Mucosa of rectum (tissue), 2 donors: ENCODE data around the gene ARMC5.

ENCODE experiments used
- H3K27ac ChIP-seq, 2 donors: one replicate each; pipeline ENCODE4 v1.7.0; 2013; ENCODE audit warnings: inconsistent platforms in 2 of 2, low read depth in 2 of 2, low read length in 2 of 2
- H3K27me3 ChIP-seq, 2 donors: one replicate each; pipeline ENCODE4 v1.7.0; 2013; ENCODE audit warnings: low read length in 2 of 2; ENCODE audit not compliant: control insufficient read depth in 2 of 2, insufficient read depth in 2 of 2
- H3K36me3 ChIP-seq, 2 donors: one replicate each; pipeline ENCODE4 v1.7.0; 2013; ENCODE audit warnings: low read length in 2 of 2; ENCODE audit not compliant: control insufficient read depth in 2 of 2, insufficient read depth in 2 of 2
- H3K4me1 ChIP-seq, 2 donors: one replicate each; pipeline ENCODE4 v1.7.0; 2013; ENCODE audit warnings: low read length in 2 of 2, mild to moderate bottlenecking in 1 of 2; ENCODE audit not compliant: control insufficient read depth in 2 of 2, insufficient read depth in 2 of 2
- H3K4me3 ChIP-seq, 2 donors: one replicate each; pipeline ENCODE4 v1.7.0; 2013; ENCODE audit warnings: low read length in 2 of 2
- H3K9ac ChIP-seq, 2 donors: one replicate each; pipeline ENCODE4 v1.7.0; 2013; ENCODE audit warnings: low read length in 2 of 2, low read depth in 1 of 2, mild to moderate bottlenecking in 1 of 2
- H3K9me3 ChIP-seq, 2 donors: one replicate each; pipeline ENCODE4 v1.7.0; 2013; ENCODE audit warnings: low read length in 2 of 2; ENCODE audit not compliant: control insufficient read depth in 2 of 2
- donor health status: healthy.
- donor health status: Normal muscosa, but diverticular disease.

ARMC5 gene

GRCh38 chr16:31471241-31471874 is 12.1 kb downstream of the ARMC5 start:
- H3K27me3 ChIP-seq: no peaks in the 10 kb centered on the region
- peaks cover 13 to 19% of the 10 kb centered on the region in 2 donors for H3K4me1 ChIP-seq
- H3K9me3 ChIP-seq: no peaks in the 10 kb centered on the region
- H3K27ac ChIP-seq: peak overlapping the region; percentile 84 to 85
- peak overlapping the region; percentile 48 to 65 for H3K9ac ChIP-seq
- peaks cover 0 to 3% of the 10 kb centered on the region in 2 donors for H3K36me3 ChIP-seq
- H3K4me3 ChIP-seq: peak overlapping the region; percentile 50 to 67

GRCh38 chr16:31471875-31472708 is 12.8 kb downstream of the ARMC5 start, which contains the start of gene TGFB1I1:
Gene TGFB1I1 (plus strand): TSS chr16:31472152. CDS start chr16:31472189, 37 bp downstream.
- H3K4me3 ChIP-seq: peak within 1 kb of the TSS; percentile 65 to 72
- H3K4me1 ChIP-seq: peaks cover 16 to 19% of the 10 kb centered on the region in 2 donors
- peaks cover 0 to 1% of the 10 kb centered on the region in 2 donors for H3K36me3 ChIP-seq
- H3K27ac ChIP-seq: peak within 1 kb of the TSS; percentile 84 to 85
- peak within 1 kb of the TSS; percentile 72 to 73 for H3K9ac ChIP-seq
- no peaks in the 10 kb centered on the region for H3K9me3 ChIP-seq
- no peaks in the 10 kb centered on the region for H3K27me3 ChIP-seq

- H3K9ac ChIP-seq: peak overlapping the region; percentile 72 to 73
- no peaks in the 10 kb centered on the region for H3K27me3 ChIP-seq
- H3K27ac ChIP-seq: peak overlapping the region; percentile 84 to 85
- H3K9me3 ChIP-seq: no peaks in the 10 kb centered on the region
- H3K4me3 ChIP-seq: peak overlapping the region; percentile 65 to 72
- H3K4me1 ChIP-seq: peaks cover 21 to 24% of the 10 kb centered on the region in 2 donors
- H3K36me3 ChIP-seq: no peaks in the 10 kb centered on the region
Observed at GRCh38 chr16:31472709-31473203, 13.5 kb downstream of the ARMC5 start.

- H3K9ac ChIP-seq: no peak overlapping the region
- H3K27ac ChIP-seq: no peak overlapping the region
- no peaks in the 10 kb centered on the region for H3K36me3 ChIP-seq
- peak overlapping the region in 1 of 2 donors; percentile 20 for H3K4me3 ChIP-seq
- H3K4me1 ChIP-seq: peaks cover 23 to 28% of the 10 kb centered on the region in 2 donors
- H3K9me3 ChIP-seq: no peaks in the 10 kb centered on the region
- H3K27me3 ChIP-seq: no peaks in the 10 kb centered on the region
Observed at GRCh38 chr16:31473264-31473984, 14.1 kb downstream of the ARMC5 start.

GRCh38 chr16:31474173-31474714 is 14.9 kb downstream of the ARMC5 start:
- Histone ChIP-seq H3K9ac (no peak overlapping the region), H3K27me3 (no peaks in the 10 kb centered on the region), H3K9me3 (no peaks in the 10 kb centered on the region), H3K27ac (no peak overlapping the region), H3K4me3 (no peak overlapping the region), H3K36me3 (no peaks in the 10 kb centered on the region), H3K4me1 (peaks cover 23 to 28% of the 10 kb centered on the region in 2 donors)

GRCh38 chr16:31474773-31475738 is 15.8 kb downstream of the ARMC5 start:
- no peaks in the 10 kb centered on the region for H3K27me3 ChIP-seq
- H3K27ac ChIP-seq: no peak overlapping the region
- no peak overlapping the region for H3K9ac ChIP-seq
- H3K36me3 ChIP-seq: no peaks in the 10 kb centered on the region
- peaks cover 23 to 28% of the 10 kb centered on the region in 2 donors for H3K4me1 ChIP-seq
- no peaks in the 10 kb centered on the region for H3K9me3 ChIP-seq
- no peak overlapping the region for H3K4me3 ChIP-seq

GRCh38 chr16:31475946-31476302 is 16.6 kb downstream of the ARMC5 start:
- H3K4me3 ChIP-seq: peak overlapping the region; percentile 69 to 71
- H3K4me1 ChIP-seq: peaks cover 28 to 32% of the 10 kb centered on the region in 2 donors
- H3K36me3 ChIP-seq: no peaks in the 10 kb centered on the region
- no peaks in the 10 kb centered on the region for H3K27me3 ChIP-seq
- H3K9me3 ChIP-seq: no peaks in the 10 kb centered on the region
- H3K27ac ChIP-seq: peak overlapping the region; percentile 90 to 98
- H3K9ac ChIP-seq: no peak overlapping the region

- Histone ChIP-seq H3K36me3 (no peaks in the 10 kb centered on the region), H3K9ac (peak overlapping the region; percentile 87 to 92), H3K4me1 (peaks cover 25 to 26% of the 10 kb centered on the region in 2 donors)
Observed at GRCh38 chr16:31476303-31477219, 17.3 kb downstream of the ARMC5 start.

More at GRCh38 chr16:31476303-31477219, 17.3 kb downstream of the ARMC5 start:
- Histone ChIP-seq H3K27me3 (no peaks in the 10 kb centered on the region), H3K27ac (peak overlapping the region; percentile 98), H3K4me3 (peak overlapping the region; percentile 71), H3K9me3 (no peaks in the 10 kb centered on the region)
